T47D (cell line): ENCODE data around the gene PRR22.

Source experiments
- DNase-seq, 2 experiments: peaks; one replicate each; pipeline versions ENCODE4 v3.0.0 to v3.0.0-alpha.2; 2011 to 2012; ENCODE audit warnings: low read depth in 1 of 2, low spot score in 1 of 2
- JUND ChIP-seq: IDR thresholded peaks from 2 replicates; pipeline ENCODE4 v1.6.1; 2012; ENCODE audit warnings: low read depth
- in situ Hi-C: cut with HindIII; loops from 2 replicates; pipeline ENCODE4 v1.10.0; 2016; ENCODE audit warnings: low sequenced_read_pairs, low pct_unique_long_range_greater_than_20kb

Gene PRR22

DNA sequence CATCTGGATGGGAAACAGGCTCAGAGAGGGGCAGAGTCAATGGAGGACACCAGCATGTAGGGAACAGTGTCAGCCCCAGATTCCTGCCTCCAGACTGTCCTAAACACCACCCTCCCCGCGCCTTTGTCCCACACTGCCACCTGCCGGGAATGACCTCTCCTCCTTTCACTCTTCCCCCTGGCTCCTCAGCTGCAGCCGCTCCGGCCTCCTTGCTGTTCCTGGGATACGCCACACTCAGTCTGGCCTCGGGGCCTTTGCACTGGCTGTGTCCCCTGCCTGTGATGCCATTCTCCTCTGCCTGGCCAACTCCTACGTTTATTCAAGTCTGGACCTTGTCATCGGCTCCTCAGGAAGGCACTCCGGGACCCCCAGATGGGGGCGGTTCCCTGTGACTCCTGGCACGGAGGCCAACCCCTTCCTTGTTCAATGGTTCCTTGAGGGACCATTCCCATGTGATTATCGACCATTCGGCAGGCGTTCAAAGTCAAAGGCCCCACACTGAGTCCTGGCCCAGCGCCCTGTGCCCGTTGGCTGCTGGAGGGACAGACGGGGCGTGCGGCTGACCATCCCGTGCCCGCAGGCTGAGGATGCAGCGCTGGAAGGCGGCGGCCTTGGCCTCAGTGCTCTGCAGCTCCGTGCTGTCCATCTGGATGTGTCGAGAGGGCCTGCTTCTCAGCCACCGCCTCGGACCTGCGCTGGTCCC lies 39.2 kb upstream of the PRR22 start:
- no peak for TF ChIP-seq JUND
- in situ Hi-C loops, result no loop called here
- DNase-seq, result peak; percentile 72 to 75

DNA sequence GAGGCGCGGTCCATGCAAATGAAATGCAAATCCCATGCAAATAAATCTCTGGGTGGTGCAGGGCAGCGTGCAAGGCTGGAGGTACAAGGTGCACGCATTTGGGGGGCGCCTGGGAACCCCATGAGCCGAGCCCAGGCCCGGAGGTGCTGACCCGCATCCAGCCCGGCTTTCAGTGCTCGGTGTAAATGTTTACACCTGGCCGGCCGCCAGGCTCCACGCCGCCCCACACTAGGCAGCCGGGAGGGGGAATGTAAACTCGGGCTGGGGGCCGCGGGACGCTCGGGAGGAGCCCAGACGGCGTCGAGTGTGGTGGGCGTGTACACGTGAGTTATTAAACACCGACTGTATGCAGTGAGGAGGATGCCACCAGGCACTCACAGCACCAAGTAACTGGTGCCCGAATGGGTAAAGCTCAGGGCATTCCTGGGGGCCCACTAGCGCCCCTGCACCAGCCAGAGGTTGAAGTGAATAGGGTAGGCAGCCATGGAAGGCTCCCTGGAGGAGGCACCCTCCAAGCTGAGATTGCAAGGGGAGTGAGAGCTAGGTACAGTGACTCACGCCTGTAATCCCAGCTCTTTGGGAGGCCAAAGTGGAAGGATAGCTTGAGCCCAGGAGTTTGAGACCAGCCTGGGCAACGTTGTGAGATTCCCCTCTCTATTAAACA lies 37.8 kb upstream of the PRR22 start:
- DNase-seq, result no peak
- in situ Hi-C loops, result no loop called here
- no peak for TF ChIP-seq JUND

DNA sequence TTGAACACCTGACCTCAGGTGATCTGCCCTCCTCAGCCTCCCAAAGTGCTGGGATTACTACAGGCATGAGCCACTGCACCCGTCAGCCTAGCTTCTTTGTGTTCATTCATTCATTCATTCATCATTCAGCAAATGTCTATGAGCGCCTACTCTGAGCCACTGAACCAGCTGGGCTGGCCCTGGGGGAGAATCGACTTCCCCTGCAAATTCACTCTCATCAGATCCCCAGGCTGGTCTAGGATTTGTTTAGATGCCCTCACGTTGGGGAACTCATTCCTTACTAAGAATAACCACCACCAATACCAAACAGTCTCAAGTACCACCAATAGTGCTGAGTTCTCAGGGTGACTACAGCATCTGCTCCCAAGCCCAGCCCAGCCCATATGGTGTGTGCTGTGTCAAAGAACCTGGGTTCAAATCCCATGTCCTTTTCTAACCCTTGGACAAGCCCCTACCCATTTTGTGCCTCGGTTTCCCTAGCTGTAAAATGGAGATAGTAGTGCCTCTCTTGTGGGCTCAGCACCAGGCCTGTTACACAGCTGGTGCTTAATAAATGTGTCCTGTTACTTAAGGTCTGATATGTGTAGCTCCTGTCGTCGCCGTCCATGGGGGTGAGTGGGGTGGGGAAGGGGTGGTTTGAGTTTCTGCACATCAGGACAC lies 37.1 kb upstream of the PRR22 start:
- TF ChIP-seq JUND, result no peak
- in situ Hi-C loops, result no loop called here
- DNase-seq, result no peak

DNA sequence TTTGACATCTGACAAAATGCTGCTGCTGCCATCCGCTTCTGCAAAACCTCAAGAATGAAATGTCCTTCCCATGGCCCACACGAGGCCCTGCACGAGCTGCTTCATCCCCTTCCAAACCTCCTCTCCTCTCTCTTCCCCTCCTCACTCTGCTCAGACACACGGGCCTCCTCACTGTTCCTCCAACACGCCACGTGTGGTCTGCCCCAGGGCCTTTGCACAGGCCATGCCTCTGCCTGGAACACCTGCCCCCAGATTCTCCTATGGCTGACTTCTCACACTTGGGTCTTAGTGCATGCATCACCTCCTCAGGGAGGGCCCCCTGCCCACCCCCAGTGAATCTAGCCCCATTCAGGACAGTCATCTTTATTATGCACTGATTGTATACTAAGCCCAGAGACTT lies 36.2 kb upstream of the PRR22 start:
- in situ Hi-C loops, result no loop called here
- no peak for TF ChIP-seq JUND
- no peak for DNase-seq

DNA sequence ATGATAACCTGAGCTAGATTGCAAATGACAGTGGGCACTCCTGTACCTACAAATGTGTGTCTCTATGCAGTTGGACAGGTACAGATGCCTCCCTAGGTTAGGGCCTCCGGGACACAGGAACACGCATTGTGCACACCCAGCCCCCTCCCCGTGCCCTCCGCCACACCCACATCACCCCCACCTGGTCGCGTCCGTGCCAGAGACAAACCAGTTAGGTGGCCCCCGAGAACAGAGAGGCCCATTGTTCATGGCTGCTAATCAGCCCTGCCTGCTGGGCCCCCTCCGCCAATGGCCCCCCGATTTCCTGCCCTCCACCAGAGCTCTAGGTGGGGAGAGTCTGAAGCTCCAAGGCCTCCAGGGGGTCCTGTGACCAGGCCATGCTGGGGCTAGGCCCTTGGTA lies 34.0 kb upstream of the PRR22 start:
- in situ Hi-C loops, result no loop called here

DNA sequence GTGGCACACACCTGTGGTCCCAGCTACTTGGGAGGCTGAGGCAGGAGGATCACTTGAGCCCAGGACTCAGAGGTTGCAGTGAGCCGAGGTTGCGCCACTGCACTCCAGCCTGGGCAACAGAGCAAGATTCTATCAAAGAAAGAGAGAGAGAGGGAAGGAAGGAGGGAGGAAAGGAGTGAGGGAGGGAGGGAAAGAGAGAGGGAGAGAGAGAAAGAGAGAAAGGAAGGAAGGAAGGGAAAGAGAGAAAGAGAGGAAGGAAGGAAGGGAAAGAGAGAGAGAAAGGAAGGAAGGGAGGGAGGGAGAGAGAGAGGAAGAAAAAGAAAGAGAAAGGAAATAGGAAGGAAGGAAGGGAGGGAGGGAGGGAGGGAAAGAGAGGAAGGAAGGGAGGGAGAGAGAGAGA lies 32.7 kb upstream of the PRR22 start:
- DNase-seq, result no peak
- TF ChIP-seq JUND, result no peak
- in situ Hi-C loops, result no loop called here

More for the DNA sequence above, 34.0 kb upstream of the PRR22 start:
- TF ChIP-seq JUND, result no peak
- no peak for DNase-seq

DNA sequence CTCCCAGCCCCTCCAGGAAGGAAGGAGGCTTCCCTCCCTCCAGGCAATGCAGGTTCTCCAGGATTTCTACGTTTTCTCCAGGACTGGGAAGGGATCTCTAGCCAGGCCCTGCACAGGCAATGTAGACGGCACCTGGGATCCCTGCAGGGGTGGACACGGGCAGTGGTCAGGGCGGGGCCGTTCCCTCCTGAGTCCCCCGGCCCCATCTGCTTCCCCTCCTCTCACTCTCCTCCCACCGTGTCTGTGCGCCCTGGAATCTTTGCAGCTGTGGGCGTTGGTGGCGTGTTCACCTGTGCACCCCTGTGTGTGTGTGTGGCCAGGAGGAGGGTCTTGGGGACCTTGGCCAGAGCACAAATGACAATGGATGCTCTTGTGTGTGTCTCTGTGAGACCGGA lies 30.3 kb upstream of the PRR22 start:
- in situ Hi-C loops, result no loop called here
- no peak for DNase-seq
- no peak for TF ChIP-seq JUND

DNA sequence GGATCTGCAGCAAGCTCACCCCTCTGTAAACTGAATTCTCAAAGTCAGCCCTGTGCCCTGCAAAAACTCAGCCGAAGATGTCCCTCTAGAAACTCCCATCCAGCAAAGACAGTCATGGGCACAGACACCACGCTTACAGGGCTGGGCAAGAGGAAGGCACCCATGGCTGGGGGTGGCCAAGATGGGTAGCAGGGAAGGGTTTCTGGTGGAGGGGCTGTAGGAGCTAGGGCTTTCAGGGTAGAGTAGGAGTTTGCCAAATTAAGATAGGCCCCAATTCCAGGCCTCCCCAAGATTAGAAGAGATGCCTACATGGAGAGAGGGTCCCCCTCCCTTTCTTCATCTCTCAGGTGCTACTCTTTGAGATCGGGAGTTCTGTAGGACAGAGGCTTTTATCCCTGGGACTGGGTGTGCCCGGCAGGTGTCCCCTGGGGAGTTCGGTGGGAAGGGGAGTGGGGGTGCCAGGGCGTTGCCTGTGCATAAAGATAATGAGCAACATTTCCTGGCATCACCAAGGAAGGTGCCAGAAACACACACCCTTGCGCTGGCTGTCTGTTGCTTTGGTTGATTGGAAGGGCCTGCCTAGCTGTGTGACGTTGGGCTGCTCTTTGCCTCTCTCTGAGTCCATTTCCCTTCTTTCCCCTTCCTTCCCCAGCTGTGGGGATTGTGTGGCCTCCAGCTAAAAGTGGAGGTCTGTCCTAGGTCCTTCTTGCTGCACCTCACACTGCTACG lies 29.7 kb upstream of the PRR22 start:
- DNase-seq, result no peak
- no peak for TF ChIP-seq JUND
- in situ Hi-C loops, result no loop called here

DNA sequence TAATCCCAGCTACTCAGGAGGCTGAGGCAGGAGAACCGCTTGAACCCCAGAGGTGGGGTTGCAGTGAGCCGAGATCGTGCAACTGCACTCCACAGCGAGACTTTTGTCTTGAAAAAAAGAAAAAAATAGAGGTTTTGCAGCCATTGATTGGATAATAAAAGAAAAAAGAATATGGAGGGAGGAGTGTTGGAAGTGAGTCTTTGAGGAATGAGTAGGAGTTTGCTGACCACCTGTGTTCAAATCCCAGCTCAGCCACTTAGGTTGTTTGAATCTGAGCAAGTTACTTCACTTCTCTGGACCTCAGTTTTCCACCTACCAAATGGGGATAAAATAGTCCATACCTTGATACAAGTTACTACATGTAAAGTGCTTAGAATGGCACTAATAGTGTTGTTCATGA lies 26.6 kb upstream of the PRR22 start:
- DNase-seq, result no peak
- in situ Hi-C loops, result no loop called here
- no peak for TF ChIP-seq JUND

DNA sequence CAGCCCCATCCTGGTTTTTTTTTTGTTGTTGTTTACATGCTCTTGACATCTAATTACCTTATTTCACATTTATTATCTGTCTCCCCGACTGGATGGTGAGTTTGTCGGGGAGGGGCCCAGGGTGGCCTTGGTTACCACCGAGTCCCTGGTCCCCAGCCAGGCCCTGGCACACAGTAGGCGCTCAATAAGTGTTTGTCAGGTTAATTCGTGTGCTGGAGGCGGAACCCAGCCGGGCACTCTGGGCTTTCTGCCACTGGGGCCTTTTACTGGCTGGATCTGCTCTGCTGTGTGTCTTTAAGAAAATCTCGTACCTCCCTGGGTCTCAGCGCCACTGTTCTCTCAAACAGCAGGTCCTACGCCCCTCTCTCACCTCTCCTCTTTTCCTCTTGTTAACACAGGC lies 24.9 kb upstream of the PRR22 start:
- no peak for TF ChIP-seq JUND
- in situ Hi-C loops, result no loop called here
- no peak for DNase-seq

DNA sequence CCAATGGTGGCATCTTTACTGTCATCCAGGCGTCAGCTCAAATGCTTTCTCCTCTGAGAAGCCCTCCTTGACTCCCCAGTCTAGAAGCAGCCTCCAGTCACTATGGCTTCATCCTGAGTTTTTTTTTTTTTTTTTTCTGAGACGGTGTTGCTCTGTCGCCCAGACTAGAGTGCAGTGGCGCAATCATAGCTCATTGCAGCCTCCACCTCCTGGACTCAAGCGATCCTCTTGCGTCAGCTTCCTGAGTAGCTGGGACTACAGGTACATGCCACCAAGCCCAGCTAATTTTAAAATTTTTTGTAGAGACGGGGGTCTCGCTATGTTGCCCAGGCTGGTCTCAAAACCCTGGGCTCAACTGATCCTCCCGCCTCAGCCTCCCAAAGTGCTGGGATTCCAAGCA lies 24.5 kb upstream of the PRR22 start:
- no peak for TF ChIP-seq JUND
- in situ Hi-C loops, result no loop called here
- no peak for DNase-seq

DNA sequence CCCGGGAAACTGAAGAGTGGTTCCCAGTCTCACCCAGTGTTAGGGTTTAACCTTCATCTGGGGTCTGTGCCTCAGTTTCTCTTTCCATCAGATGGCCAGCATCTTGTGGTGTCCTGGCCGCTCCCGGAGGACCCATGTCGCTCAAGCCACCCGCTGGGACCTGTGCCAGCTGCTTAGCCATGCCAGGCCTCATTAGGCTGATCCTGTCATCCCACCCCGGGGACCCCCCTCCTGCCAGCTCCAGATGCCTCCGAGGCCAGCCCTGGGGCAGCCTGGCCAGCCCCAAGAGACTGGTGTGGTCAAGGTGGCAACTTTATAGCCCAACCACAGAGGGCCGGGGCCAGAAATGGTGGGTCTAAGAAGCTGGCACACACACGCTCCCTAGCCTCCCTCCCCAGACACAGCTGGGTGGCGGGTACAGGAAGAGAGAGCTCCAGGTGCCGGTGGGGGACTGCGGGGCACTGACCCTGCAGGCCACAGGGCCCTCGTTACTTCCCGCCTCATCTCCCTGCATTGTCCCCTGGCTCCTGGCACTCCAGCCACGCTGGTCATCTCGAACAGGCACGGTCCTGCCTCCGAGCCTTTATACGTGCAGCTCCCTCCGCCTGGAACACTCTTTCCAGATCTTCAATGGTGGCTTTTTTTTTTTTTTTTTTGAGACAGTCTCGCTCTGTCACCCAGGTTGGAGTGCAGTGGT lies 23.7 kb upstream of the PRR22 start:
- in situ Hi-C loops, result no loop called here
- no peak for TF ChIP-seq JUND

More for the DNA sequence above, 23.7 kb upstream of the PRR22 start:
- no peak for DNase-seq
